ENCODE data around the gene UBTD2.

The UBTD2 gene

GRCh38 chr5:172267943-172268342 lies 15.6 kb downstream of the UBTD2 start:
- no peak for TF ChIP-seq CTCF (IDR thresholded peaks at IDR 0.05)
- Histone ChIP-seq H3K27me3 (no peaks in the 10 kb centered on the region), H3K4me1 (ENCODE audit: control insufficient read depth in 1 of 2, insufficient read depth in 1 of 2, low read depth in 1 of 2, low read length in 1 of 2) (peaks cover 3 to 5% of the 10 kb centered on the region in 2 experiments), H3K9me3 (no peaks in the 10 kb centered on the region), H3K4me3 (ENCODE audit: low read depth in 1 of 2, low read length in 1 of 2) (no peak overlapping the region), H3K27ac (no peak overlapping the region), H3K36me3 (no peaks in the 10 kb centered on the region)

- no peak overlapping the region for H3K27ac ChIP-seq
- H3K4me1 ChIP-seq (ENCODE audit: control insufficient read depth in 1 of 2, insufficient read depth in 1 of 2, low read depth in 1 of 2, low read length in 1 of 2) = peaks cover 4 to 8% of the 10 kb centered on the region in 2 experiments
- no peak overlapping the region for H3K4me3 ChIP-seq (ENCODE audit: low read depth in 1 of 2, low read length in 1 of 2)
- no peaks in the 10 kb centered on the region for H3K27me3 ChIP-seq
- no peaks in the 10 kb centered on the region for H3K9me3 ChIP-seq
- no peak for TF ChIP-seq CTCF (IDR thresholded peaks at IDR 0.05)
- no peaks in the 10 kb centered on the region for H3K36me3 ChIP-seq
Observed at GRCh38 chr5:172266676-172267092, 16.9 kb downstream of the UBTD2 start.

GRCh38 chr5:172266071-172266675 lies 17.4 kb downstream of the UBTD2 start:
- H3K9me3 ChIP-seq = no peaks in the 10 kb centered on the region
- no peak overlapping the region for H3K4me3 ChIP-seq (ENCODE audit: low read depth in 1 of 2, low read length in 1 of 2)
- no peak for TF ChIP-seq CTCF (IDR thresholded peaks at IDR 0.05)
- no peak overlapping the region for H3K27ac ChIP-seq
- peaks cover 4 to 8% of the 10 kb centered on the region in 2 experiments for H3K4me1 ChIP-seq (ENCODE audit: control insufficient read depth in 1 of 2, insufficient read depth in 1 of 2, low read depth in 1 of 2, low read length in 1 of 2)
- no peaks in the 10 kb centered on the region for H3K27me3 ChIP-seq
- no peaks in the 10 kb centered on the region for H3K36me3 ChIP-seq

- Histone ChIP-seq H3K9me3 (no peaks in the 10 kb centered on the region), H3K27ac (no peak overlapping the region), H3K27me3 (no peaks in the 10 kb centered on the region), H3K4me1 (ENCODE audit: control insufficient read depth in 1 of 2, insufficient read depth in 1 of 2, low read depth in 1 of 2, low read length in 1 of 2) (peaks cover 4 to 8% of the 10 kb centered on the region in 2 experiments), H3K4me3 (ENCODE audit: low read depth in 1 of 2, low read length in 1 of 2) (no peak overlapping the region), H3K36me3 (no peaks in the 10 kb centered on the region)
- TF ChIP-seq CTCF (IDR thresholded peaks at IDR 0.05) = no peak
Observed at GRCh38 chr5:172264815-172265395, 18.7 kb downstream of the UBTD2 start.

GRCh38 chr5:172255444-172255843 lies 28.1 kb downstream of the UBTD2 start:
- Histone ChIP-seq H3K27ac (no peak overlapping the region), H3K36me3 (no peaks in the 10 kb centered on the region), H3K4me1 (ENCODE audit: control insufficient read depth in 1 of 2, insufficient read depth in 1 of 2, low read depth in 1 of 2, low read length in 1 of 2) (no peaks in the 10 kb centered on the region), H3K9me3 (no peaks in the 10 kb centered on the region), H3K27me3 (no peaks in the 10 kb centered on the region), H3K4me3 (ENCODE audit: low read depth in 1 of 2, low read length in 1 of 2) (no peak overlapping the region)
- no peak for TF ChIP-seq CTCF (IDR thresholded peaks at IDR 0.05)
